GM18502 (cell line): Measurements from ENCODE around the gene SLIT1.

Experiments used
- ATAC-seq: cut with Tn5 transposase; IDR thresholded peaks from one replicate; pipeline ENCODE4 v1.9.1; 2021; ENCODE audit warnings: mild to moderate bottlenecking; ENCODE audit not compliant: unreplicated experiment, poor library complexity

Gene SLIT1

DNA sequence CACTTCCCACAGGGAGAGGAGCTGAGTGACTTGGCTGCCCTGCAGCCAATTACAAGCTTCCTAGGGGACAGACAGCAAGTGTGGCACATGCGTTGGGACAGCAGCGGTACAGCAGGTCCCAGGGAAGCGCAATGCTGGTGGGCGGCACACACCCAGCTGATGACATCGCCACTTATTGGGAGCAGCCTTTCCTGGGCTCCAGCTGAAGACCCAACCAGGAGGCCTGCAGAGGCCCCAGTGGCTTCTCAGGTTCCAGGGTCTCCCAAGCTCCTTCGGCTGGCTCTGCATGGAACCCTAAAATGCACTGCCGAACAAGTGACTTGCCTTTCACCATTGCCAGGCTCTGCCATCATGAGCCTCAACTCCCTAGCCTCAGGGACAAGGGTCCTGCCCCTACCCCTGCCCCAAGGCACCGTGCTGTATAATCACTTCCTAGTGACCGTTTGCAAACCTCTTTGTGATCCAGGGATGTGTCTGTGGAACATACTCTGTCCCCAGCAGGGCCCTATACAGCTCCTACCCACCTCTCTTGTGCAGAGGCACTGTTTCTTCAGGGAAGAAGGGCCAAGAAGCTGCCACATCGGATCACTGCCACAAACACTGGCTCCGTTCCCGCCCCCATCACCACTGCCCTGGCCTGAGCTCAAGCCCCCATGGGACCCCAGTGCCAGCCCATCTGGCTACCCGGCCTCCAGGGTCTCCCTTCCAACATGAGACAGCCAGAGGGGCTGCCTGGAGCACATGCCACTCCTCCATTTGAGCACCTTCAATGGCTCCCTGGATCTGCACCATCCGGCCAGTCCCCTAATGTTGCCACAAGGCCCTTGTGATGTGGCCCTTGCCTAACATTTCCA, 19.3 kb upstream of the SLIT1 start:
- no peak for ATAC-seq

DNA sequence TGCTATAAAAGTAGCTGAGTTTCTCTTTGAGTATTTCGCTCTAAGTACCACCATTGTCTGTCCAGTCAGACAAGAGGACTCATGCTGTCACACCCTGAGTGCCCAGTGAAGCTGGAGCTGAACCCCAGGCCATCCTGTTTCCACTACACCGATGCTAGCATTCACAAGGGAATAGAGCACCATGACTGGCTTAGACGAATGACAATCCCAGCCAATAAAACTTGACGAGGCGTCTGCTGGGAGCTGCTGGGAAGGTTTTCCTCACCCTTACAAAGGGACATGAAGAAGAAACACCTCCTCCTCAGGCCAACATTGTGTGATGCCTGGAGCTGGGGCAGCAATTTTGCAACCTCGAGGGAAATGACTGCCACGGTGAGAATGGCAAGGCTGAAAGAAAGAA, 17.5 kb upstream of the SLIT1 start:
- no peak for ATAC-seq

DNA sequence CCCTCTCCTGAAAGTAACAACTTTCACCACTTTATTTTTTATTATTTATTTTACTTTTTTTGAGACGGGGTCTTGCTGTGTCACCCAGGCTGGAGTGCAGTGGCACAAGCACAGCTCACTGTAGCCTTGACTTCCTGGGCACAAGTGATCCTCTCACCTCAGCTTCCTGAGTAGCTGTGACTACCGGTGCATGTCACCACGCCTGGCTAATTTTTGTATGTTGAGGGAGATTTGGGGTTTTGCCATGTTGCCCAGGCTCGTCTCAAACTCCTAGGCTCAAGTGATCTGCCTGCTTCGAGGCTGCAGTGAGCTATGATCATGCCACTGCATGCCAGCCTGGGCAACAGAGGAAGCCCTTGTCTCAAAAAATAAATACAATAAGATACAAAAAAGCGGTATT, 14.9 kb upstream of the SLIT1 start:
- no peak for ATAC-seq

DNA sequence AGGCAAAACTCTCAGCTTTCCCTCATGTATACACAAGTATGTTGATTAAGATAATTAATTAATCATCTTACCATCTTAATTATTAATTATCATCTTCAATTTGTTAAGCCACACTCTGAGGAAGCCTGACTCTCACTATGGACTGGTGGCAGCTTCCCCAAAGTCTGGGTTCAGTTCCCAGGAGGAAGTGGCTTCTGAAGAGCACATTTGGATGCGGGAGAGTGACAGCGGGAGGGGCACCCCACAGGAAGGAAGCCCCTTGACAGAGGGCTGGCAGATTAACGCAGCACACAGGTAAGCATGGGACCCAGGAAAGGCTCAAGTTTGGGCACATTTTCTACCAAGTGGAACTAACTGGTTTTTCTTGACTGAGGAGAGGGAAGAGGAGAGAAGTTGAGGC, 13.4 kb upstream of the SLIT1 start:
- ATAC-seq = no peak

DNA sequence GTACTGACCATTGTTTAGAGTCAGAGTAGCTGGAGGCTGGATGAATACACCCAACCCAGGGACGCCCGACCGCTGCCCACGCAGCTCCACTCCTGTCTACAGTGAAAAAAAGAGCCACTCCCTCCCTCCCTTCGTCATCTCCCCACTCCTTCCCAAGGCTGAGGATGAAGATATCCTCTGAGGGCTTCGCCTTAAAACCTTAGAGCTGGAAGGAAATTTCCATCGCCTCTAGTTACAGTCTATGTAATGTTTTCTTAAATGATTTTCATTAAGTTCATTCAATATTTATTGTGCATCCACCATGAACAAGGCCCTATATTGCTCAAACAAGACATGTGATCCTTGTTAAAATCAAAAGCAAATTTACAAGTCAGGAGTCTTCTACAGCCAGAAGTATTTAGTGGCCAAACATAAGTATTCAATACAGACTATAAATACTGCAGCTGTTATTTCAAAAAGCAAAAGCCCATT, 11.3 kb upstream of the SLIT1 start:
- ATAC-seq = no peak

DNA sequence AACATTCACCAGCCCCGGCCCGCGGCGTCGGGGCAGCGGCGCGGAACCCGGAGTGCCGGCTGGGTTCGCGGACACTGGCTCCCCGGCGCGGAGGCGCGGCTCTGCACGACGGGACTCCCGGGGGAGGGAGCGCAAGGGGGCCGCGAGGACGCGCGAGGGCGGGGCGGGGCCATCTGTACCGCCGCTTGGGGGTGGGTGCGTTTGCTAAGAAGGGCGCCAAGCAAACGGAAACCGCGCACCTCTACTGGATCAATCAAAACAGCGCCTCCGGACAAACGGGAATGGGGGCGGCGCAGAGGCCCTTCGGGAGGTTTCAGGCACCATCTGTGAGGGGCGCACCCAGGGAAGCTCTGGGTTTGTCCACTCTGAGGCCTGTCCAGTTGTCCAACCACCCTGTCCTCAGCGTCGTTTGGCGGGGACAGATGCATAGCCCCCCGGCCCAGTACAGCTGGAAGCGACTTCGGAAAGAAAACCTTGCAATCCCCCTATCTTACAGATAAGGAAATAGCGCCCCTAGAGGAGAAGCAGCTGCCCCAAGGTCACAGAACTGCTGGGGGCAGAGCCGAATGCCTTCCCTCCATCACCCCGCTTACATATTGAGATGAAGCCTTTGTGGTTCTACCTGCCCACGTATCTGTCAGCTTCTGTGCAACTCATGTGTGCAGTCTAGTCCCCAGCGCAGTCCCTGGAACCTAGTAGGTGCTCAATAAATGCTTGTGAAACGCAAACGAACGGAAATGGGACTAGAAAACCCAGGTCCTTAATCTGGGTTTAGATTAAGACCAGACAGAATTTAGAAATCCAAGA, 10.7 kb upstream of the SLIT1 start:
- peak; percentile 72 for ATAC-seq

DNA sequence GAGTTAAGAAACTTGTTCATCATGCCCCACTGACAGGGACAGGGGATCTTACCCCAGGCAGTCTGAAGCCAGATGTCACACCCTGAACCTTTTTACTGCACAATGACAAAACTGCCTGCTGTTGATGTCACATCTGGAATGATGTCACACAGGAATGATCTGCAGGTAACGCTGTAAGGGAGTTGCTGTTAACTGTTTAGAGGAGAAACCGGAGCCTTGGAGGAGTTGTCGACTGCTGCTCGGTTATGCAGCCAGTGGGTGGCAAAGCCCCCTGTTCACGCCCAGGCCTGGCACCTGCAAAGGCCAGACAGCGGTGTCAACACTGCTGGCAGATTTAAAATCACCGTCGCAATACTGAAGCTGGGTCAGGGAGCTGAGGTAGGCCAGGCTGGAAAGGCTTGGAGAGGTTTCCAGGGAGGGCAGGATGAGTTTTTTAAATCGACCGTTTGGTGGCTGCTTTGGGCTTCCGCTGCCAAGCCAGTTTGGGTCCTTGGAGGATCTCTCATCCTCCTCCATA, 10.0 kb upstream of the SLIT1 start:
- ATAC-seq = no peak

DNA sequence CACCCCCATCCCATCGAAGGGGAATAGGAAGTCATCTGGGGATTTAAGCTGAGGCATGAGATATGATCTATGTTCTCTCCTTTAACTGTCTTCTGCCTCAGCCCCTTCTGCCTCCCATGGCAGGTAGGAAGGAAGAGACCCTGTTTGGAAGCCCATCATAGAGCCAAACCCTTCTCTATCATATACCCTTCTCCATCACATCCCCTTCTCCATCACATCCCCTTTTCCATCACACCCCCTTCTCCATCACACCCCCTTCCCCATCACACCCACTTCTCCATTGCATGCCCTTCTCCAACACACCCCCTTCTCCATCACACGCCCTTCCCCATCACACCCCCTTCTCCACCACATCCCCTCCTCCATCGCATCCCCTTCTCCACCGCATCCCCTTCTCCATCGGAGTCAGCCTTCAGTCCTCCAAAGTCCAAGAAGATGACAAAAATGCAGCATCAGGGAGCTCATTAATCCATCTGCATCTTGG, 7.2 kb upstream of the SLIT1 start:
- ATAC-seq = no peak

DNA sequence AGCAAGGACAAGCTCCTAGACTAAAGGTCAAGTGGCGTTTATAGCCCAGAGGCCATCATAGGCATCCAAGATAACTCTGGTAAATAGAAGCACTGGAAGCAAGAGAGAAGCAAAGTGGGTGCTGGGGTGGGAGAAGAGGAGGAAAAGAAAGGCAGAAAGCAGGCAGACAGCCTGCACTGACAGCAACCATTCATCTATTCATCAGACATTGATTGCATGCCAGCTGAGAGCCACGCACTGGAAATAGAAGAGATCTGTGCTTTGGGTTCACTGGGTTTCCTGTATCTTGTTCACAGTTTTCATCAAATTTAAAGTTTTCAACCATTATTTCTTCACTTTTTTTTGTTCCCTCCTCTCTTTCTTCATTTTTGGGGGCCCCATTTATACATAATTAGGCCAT, 4.7 kb upstream of the SLIT1 start:
- no peak for ATAC-seq

DNA sequence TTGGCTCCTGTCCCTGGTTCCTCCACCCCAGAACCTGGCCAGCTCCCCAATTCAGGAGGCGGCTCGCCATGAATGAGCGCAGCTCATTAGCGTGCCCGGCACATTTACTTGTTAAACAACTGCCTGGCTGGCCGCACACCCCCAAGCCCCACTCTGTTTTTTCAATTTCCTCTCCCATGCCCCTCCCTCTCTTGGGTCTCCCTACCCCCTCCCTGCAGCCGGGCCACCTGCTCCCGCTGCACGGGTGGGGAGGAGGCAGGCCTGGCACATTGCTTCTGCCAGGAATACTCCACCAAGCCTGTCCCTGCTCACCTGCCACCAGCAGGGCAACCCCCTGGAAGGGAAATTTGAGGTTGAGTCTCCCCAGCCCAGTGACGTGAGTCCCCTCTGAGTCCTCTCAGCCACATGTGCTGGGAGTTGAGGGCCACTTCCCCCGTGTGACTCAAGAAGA, 2.5 kb upstream of the SLIT1 start:
- ATAC-seq = no peak

DNA sequence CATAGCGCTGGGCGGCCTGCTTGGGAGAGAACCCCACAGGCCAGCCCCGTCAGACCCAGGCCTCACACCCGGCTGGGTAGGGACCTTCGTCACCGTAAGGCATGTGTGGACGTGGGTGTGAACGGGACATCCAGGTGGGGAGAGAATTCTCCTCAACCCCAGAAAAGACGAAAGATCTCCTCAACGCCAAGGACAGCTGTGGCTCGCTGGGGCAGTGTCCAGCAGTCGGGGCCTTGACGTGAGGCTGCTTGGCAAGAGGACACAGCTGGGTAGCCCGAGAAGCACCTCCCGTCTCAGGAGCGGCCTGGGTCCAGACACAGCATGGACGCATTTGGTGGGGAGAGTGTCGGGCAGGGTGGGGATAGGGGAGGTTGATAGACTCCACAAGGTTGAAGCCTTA, 1.2 kb upstream of the SLIT1 start:
- ATAC-seq = no peak

DNA sequence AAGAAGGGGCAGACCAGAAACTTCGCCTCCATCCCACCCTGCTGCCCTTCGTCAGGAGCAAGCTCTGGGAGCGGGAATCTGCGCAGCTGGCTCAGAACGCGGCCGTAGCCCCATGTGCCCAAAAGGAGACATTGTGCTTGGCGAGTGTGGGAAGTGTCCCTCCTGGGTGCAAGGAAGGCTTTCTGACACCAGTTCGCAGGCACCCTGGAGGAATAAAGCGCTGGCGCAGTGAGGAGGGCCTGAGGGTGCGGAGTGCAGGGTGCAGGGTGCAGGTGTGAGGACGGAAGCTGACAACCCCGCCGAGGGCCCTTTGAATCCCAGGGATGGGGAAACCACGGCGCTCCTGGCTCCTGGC, 811 bp downstream of the SLIT1 start:
- no peak for ATAC-seq

DNA sequence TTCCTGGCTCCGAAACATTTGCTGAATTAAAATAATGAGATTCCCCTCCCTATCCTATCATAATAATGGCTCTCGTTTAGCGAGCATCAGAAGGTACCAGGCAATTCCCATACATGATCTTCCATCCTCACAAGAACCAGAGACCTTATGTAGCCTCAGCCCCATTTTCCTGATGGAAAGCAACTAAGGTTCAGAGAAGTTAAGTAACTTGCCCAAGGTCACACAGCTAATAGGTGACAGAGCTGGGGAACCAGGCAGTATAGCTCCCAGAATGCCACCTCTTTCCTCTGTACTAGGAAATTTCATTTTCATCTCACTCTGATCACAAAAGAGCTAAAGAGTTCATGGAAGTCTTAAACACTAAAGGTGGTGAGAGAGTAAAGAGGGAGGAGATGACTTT, 2.4 kb downstream of the SLIT1 start:
- ATAC-seq = no peak

DNA sequence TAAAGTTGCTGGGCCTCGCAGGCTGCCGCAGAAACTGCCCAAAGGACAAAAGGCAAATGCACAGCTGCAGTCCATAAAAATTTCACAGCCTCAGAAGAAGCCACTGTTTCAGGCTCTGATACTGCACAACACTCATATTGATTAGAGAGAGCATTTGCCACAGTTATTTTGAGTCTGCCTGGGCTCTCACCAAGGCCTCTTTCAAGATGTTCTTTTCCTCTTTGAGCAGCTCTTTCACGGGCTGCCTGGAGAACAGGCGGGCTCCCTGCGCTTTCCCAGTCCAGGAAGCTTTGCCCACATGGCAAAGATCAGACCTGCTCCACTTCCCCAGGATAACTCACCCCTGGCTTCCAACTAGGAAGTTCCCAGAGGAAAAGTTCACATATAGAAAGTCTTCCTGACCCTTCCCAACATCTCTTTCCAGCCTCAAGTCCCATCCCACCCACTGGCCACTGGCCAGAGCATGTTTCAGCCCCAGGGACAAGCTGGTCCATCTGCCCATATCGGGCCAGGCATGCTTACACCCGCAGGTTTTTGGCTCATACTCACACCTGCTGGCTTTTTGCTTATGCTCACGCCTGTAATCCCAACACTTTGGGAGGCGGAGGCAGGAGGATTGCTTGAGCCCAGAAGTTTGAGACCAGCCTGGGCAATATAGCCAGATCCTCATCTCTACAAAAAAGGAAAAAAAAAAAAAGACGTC, 3.3 kb downstream of the SLIT1 start:
- ATAC-seq = no peak

DNA sequence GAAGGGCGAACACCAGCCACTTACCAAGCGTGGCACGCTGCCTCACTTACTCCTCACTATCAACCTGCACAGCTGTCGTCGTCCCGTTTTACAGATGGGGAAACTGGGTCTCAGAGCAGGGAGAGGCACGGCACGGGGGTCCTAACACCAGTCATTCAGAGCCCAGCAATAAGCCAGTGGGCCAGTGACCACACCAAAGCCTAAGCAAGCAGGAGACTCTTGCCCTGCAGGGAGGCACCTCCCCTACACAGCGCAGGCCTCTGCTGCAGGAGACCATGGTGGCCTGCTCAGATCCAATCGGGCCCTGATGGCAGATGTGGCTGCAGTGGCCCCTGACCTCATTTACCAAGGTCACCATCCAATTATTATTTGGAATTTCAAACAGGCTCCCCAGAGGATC, 4.8 kb downstream of the SLIT1 start:
- no peak for ATAC-seq

DNA sequence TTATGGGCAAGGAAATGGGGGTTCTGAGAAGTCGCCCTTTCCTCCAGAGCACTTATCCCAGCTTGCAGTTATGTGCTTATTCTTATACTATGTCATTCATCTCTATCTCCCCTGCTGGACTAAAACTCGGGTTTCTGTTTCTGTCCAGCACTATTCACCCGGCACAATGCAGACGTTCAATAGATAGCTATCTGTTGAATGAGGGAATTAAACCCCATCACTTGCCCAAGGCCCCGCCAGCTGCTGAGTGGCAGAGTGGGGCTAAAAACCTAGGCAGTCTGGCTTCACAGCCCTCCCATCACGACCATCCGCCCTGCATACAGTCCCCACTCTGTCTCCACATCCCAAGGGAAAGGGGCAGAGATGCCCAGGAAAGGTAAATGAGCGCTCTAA, 5.4 kb downstream of the SLIT1 start:
- no peak for ATAC-seq

DNA sequence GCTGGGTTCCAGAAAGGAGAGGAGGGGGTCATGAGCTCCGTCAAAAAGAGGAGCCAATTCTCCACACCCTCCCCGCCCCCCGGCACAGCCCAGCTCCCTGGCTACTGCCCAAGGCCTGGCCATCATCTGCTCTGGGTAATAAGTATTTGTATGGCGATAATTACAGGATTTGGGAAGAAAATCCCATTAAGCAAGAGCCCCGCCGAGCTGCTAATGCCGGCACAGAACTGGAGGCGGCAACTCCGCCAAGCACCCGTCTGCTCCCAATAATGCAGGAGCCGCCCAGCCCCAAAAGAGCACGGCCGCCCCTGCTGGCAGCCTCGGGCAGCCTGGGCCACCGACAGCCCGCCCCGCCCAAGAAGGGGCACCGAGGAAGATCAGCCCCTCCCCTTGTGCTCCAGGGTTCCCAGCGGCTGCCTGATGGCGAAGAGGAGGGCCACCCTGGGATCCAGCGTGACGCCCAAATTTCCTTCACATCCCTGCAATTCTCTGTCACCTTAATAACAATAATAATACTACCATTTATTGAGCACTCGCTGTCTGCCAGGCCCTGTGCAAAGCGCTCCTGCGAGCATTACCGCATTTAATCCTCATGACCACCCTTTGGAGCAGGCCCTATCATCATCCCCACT, 5.9 kb downstream of the SLIT1 start:
- ATAC-seq = no peak

DNA sequence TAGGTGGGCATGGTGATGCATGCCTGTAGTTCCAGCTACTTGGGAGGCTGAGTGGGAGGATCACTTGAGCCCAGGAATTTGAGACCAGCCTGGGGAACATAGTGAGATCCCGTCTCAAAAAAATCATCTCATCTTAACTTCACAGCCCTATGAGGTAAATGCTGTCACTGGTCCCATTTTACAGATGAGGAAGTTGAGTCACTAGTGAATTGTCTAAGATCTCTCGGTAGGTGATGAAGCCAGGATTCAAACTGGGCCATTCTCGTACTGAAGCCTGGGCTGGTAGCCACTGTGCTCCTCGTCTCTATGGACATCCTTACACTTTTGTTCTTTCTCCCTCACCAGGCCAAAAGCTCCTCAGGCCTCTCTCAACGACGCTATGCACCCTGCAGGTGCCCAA, 6.4 kb downstream of the SLIT1 start:
- ATAC-seq = no peak

DNA sequence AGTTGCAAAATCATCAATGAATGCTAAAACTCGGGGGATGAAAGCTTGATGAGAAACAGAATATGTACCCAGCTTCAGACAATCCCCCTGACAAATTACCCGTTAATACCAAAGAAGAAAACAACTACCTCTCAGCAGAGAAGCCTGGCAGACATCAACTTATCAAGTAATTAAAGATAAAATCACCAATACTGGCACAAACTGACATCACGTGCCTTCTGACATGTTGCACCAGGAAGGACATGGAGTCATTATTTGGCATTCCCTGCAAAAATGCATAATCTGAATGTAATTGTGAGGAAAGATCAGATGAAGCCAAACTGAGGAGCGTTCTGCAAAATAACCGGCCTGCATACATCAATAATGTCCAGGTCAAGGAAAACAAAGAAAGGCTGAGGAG, 7.7 kb downstream of the SLIT1 start:
- no peak for ATAC-seq

DNA sequence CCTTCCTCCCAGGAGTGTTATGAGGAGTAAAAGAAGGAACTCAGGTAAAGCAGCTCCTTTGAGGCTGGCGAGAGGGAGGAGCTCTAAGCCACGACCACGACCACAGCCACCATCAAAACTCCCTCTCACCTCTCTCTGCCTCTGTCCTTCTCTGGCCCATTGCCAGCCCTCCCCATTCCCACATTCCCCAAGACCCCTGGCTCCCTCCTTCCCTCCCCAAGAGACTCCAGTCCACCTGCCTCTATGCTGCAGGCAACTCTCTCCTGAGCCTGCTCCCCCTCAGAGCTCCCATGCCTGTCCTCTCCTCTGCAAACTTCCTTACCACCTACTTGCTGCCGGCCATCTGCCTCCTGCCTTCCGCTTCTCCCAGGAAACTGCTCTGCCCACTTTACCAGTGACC, 9.5 kb downstream of the SLIT1 start:
- no peak for ATAC-seq
